HG03432 (cell line): ENCODE results near the gene ZCCHC24.

Experiments
- ATAC-seq: cut with Tn5 transposase; IDR thresholded peaks from one replicate; pipeline ENCODE4 v1.9.1; 2021; ENCODE audit warnings: mild to moderate bottlenecking, moderate library complexity; ENCODE audit not compliant: unreplicated experiment

The ZCCHC24 gene

DNA sequence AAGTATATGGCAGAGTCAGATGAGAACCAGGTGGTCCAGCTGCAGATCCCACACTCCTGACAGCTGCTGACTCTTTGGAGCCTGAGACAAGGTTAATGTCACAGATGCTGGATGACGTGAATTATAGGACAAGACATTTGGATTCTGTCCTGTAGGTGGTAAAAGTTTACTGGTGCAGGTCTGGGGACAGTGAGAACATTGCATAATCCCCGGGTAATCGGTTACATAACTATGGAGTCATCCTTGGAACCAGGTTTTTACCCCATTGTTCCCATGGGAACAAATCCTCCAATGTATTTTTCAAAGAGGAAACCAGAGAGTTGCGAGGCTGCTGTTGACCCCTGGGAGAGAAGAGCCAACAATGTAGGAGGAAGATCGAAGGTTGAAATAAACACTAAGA lies 27.5 kb upstream of the ZCCHC24 start:
- no peak for ATAC-seq

DNA sequence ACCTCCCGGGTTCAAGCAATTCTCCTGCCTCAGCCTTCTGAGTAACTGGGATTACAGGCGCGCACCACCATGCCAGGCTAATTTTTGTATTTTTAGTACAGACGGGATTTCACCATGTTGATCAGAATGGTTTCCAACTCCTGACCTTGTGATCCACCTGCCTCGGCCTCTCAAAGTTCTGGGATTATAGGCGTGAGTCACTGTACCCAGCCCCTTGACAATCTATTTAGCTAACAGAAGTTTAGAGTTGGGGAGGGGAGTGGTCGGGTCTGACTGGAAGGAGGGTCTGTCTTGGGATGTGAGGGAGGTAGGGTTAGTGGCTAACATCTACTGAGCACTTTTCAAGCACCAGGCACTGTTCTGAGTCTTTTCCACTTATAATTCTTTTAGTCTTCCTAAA lies 27.0 kb upstream of the ZCCHC24 start:
- ATAC-seq = no peak

DNA sequence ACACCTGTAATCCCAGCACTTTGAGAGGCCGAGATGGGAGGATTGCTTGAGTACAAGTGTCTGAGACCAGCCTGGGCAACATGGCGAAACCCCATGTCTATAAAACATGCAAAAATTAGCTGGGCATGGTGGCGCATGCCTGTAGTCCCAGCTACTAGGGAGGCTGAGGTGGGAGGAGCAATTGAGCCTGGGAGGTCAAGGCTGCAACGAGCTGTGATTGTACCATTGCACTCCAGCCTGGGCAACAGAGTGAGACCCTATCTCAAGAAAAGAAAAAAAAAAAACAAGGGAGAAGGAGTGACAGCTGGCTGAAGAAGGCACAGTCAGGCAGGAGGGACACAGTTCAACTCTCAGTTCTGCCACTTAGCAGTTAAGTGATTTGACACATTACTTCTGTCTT lies 26.4 kb upstream of the ZCCHC24 start:
- no peak for ATAC-seq

DNA sequence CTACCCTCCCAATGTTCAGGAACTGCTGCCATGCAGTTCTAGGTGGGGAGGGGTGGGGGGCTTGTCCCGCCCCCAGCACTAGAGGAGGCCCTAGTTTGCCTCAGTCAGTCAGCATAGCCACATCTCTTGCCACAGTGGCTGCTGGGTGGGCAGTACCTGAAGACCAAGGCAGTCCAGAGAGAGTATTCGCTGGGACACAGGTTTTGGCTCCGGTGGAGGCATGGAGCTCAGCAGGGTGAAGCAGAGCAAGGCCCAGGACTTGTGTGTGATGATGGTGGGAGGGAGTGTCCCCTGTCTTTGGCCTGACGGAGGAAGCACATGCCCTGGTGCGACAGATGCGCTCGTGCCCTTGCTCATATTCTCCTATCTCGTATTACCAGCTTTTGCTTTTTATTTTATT lies 24.7 kb upstream of the ZCCHC24 start:
- no peak for ATAC-seq

DNA sequence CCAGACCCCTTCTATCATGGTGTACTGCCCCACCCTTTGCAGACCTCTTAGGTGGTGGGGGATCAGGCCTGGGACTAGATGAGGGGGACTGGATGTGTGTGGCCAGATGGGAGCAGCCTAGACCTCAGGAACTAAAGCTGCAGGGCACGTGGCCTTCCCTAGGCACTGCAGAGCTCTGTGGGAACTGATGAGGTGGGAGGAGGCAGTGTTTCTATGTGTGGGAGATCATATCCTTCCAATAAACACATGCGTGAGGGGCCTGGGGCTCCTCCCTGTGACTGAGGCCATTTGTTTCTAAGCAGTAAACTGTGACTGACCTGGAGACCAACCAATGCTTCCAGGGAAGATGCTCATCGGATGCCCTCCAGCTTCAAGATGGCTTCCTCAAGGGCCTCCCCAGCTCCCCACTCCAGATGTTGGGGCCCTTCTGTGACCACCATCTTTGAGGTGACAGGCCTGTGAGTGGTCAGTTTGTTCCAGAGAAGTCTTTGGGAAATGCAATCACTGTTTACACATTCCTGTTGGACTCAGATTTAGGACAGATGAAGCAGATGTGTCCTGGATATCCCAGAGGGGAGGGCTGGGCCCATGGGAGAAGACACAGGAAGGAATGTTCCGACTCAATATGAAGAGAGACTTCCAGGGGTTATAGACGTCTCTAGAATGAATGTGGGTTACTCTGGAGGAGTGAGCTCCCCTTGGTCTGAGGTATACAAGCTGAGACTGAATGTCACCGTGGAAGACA lies 23.6 kb upstream of the ZCCHC24 start:
- ATAC-seq = no peak

DNA sequence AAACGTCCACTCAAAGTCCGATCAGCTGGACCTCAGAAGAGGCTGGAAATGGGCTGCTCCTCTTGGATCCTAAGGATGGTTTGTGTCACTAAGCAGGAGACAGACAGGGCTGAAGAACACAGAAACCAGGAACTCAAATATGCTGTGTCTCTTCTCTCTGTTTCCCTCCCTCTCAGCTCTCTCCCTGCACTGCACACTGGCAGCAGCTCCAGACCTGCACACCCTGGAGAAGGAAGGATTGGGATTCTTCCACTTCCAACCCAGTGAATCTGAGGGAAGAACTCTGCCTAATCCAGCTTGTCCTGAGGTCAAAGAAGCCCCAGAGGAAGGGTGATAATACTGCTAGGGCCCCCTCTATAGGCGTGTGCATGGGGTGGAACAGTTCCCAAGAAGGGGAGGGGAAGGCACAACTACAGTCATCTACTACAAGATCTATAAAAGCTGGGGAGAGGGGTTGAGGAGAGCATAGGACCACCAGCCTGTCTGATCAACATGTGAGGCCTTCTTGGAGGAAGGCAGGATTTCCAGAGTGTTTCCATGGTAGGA lies 22.7 kb upstream of the ZCCHC24 start:
- ATAC-seq = no peak

DNA sequence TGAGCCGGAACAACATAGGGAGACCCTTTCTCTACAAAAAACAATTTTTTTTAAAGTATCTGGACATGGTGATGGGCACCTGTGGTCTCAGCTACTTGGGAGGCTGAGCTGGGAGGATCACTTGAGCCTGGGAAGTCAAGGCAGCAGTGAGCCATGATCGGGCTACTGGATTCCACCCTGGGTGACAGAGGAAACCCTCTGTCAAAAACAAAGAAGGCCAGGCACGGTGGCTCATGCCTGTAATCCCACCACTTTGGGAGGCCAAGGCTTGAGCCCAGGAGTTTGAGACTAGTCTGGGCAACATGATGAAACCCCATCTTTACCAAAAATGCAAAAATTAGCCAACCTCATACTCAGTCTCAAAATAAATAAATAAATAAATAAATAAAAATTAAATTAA lies 19.9 kb upstream of the ZCCHC24 start:
- ATAC-seq = no peak

DNA sequence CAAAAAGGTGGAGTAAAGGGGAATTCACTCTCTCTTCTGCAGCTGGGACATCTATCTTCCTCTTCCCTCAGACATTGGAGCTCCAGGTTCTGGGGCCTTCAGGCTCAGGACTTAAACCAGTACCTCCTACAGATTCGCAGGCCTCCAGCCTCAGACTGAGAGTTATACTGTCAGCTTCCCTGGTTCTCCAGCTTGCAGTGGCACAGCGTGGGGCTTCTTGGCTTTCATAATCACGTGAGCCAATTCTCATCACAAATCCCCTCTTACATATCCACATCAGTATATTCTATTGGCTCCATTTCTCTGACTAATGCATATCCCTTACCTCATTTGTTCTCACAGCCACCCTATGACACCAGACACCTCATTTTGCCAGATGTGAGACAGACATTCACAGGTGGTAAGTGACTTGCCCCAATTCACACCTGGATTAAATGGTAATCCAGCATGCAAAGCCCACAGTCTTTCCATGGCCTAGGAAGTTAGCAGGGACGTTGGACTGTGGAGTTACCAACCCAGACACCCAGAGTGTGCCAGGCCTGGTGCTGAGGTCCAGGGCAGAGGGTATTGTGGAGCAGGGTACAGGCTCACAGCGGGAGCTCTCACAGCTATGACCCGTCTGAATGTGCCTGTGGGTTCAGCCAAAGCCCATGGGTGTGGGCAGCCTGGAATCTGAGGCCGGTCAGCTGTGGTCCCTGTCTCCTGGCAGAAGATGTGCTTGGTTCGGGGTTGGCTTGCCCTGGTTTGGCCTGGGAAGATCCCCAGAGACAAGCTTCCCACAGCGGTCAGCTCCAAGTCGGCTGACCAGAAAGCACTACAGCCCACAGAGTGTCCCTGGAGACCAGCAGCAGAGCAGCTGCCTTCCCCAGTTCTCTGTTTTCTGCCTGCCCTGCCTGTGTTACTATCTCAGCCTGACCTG lies 18.4 kb upstream of the ZCCHC24 start:
- no peak for ATAC-seq

DNA sequence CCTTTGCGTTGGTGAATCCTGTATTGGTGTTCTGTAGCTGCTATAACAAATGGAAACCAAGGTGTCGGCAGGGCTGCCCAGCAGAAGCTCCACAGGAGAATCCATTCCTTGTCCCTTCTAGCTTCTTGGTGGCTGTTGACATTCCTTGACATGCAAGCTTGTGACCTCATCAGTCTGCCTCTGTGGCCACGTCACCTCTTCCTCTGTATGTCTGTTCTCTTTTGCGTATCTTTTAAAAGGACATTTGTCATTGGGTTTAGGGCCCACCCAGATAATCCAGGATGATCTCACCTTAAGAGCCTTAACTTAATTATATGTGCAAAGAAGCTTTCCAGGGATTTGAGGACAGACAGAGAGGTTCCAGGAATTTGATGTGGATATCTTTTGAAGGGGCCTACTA lies 15.3 kb upstream of the ZCCHC24 start:
- ATAC-seq = no peak

DNA sequence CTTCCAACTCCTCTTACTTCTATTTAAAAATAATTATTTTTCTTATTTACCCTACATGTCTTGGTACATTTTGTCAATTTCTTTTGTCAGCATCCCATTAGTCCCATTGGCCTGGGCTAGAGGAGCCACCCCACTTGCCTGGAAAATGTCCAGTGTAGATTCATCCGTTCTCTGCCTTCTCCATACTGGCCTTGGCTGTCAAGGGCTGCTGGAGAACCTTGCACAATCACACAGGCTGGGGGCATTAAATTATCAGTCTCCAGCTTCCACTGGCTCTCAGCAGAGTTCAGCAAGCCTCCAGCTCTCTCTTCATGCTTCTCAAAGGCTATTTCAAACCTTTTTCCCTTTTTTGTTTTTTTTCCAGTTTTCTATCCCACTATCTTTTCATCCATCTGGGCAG lies 13.8 kb upstream of the ZCCHC24 start:
- no peak for ATAC-seq

DNA sequence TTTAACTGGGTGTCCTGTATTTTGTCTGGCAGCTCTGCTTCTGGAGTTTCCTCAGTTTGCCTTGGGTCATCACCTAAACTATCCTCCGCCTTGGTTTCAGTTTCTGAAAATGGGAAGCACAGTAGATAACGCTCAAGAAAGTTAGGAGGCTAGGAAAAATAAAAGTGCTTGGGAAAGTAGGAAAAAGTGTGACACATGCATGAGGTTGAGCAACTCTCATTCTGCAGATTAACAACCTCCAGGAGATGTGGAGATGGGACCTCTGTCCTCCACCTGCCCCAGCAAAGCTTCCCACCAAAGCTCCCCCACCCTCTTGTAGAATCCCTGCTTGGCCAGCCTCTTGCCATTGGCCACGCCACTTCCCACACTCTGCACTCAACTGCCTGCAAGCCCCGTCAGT lies 13.1 kb upstream of the ZCCHC24 start:
- no peak for ATAC-seq

DNA sequence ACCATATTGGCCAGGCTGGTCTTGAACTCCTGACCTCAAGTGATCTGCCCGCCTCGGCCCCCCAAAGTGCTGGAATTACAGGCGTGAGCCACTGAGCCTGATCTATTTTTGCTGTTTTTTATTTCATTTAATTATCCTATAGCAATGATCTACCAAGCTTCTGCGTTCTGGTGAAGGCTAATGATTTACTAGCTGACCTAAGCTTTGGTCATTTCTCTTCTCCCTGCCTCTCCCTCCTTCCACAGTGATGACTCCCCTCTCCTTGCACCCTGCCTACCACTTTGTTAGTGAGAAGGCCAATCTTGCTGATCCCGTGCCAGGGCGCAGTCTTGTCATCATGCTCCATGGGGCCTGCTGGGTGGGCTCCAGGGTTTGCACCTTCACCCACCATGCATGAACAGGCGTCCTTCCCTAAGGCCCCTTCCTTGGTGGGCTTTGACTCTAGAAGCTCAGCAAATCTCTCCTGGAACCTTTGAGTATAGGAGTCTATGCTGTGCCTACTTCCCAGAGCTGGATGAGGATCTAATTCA lies 11.9 kb upstream of the ZCCHC24 start:
- no peak for ATAC-seq

DNA sequence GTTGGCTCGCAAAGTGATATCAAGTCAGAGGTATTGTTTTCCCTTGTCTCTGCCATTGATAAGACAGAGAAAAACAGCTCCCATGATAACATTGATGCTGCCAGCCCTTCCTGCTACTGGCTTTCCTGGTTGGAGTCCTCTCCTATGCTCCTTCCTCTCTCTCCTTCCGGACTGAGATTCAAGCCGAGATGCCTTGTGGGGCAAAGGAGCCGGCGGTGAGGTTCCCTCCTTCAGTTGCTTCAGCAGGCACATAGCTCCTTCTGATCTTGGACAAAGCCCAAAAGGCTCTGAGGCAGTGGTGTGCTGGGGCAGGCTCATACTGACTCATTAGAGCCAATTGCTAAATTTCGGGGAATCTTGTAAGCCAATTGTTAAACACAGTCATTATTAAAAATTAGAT lies 8.8 kb upstream of the ZCCHC24 start:
- ATAC-seq = no peak

DNA sequence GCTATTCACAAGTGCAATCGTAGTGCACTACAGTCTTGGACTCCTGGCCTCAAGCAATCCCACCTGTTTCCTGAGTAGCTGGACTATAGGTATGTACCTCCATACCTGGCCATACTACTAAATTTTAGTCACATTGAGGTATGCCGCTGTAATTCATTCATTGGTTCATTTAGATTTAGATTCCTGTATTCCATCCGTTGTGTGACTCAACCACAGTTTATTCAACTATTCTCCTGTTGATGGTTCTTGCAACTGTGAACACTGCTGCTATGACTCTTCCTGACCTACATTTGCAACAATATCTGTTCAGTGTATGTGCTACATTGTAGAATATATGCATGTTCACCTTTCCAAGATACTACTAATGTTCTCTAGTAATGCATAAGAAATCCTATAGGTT lies 8.0 kb upstream of the ZCCHC24 start:
- no peak for ATAC-seq

DNA sequence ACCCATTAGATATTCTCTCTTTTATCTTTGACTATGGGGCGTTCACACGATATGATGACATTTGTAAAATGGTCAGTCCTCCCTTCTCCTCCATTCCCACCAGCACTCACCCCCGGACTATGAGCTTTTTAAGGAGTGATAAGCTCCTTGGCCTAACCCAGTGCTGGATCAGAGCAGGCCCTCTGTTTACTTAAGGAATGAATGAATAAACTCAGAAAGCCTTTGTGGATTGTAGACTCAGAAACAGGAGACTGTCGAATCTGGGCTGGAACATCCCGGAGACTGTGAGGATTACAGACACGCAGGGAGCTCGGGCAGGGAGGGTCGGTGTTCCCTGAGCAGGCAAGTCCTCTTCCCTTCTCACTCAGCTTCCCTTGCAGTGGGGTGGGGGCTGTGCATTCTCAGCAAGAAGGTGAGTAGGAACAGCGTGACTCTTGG lies 6.8 kb upstream of the ZCCHC24 start:
- ATAC-seq = no peak

DNA sequence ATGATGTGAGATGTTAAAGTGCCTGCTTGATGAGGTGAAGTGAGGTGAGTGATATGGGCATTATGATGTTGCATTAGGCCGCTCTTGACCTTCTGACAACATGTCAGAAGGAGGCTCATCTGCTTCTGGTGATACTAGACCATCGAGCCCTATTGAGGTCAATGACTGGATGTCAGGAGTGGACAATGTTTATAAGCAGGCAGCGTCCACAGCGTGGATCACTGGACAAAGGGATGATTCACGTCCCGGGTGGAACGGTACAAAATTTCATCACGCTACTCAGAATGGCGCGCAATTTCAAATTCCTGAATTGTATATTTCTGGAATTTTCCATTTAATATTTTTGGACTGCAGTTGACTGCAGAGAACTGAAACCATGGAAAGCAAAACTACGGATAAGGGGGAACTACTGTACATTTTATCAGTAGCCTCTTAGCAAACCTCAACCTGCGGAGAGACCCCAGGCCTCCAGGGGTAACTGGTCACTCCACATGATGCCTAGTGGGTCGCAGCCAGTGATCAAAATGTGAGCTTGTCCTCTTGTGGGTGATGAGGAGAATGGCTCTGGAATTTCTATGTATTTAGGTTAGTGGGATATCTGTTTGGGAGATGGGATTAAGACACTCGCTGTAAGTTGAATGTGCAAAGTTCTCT lies 5.7 kb upstream of the ZCCHC24 start:
- no peak for ATAC-seq

DNA sequence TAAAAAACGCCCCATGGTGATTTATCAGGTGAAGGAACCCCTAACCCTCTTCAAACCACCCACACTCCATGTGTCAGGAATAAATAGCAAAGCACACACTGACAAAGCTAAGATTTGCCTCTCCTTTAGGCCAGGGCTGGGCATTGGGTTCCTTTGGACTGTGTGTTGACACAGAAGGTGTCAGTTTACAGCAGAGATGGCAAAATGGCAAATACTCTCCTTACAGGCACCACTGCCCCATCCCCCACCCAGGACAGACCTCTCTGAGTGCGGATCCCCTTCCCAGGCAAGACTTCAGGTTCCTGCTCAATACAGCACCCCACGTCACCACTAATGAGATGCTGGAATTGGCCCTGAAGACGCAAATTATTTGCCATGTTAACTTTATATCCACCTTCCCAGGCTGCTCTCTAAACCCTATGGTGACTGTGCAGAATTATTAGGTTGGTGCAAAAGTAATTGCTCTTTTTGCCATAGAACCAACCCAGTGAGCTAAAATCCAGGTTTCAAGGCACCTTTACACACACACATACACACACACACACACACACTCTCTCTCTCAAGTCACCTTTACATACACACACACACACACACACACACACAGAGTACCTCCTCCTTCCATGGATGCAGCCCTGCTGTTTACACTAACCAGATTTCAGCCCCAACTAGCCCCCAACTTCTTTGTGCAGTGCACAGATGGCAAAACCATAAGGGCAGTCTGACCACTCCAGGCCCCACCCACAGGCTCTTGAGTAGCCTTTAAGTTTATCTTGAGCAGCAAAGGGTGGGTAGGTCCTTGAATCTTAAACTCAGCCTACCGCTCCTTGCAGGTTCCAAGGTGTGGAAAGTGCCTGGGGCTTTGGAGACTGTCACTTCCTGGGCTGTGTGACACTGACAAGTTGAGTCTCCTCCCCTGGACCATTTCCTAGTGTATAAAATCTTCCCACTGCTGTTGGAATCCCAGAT lies 4.0 kb upstream of the ZCCHC24 start:
- no peak for ATAC-seq

DNA sequence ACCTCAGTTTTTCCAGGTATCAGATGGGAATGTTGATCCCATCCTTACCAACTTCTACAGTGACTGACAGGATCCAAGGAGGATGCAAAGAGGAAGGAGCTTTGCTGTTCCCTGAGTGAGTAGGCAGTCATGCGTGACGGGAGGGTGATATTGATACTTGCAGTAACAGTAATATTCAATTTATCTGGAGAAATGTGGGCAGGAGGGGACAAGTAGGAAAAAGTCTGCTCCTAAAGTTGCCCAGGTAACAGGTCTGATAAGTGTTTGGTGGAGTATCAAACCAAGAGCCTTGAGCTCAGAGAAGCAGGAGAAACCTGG lies 3.3 kb upstream of the ZCCHC24 start:
- no peak for ATAC-seq

DNA sequence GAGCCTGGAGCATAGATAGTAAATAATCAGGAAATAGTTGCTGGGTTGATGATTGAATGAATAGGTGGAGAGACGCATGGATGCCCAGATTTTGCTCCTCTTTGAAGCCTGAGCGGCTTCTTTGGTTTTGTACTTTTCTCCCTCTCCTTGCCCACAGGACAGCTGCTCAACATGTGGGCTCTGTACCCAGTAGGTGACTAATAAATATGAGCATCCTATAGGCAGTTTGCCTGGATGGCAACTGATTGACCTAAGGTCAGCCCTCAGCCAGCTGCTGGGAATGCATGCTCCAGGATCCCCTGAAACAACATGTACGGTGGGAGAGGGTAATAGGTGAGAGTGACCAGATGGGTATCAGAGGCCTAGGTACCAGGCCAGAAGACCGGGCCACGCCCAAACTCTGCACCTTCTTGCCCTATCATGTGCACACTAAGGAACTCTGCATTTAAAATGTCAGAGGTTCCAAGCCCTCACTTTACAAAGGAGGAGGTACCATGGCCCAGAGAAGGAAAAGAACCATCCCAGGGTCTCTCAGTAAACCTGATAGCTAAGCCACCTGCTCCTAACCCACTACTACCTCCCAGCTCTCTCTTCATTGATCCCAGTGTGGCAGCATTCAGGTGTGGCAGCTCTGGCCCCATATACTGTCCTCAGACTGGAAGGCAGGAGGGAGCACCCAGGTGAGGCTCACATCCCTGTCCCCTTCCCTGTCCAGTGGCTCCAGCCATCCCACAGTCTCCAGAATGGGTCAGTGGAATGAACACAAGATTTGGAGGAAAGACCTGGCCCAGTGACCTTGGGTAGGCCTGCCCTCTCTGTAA lies 2.7 kb upstream of the ZCCHC24 start:
- ATAC-seq = no peak
